Gastroesophageal sphincter (tissue), 3 donors: Measurements from ENCODE around the gene FAM240A.

Experiments used
- POLR2A ChIP-seq, 2 donors: fragments of 450-650 bp; IDR thresholded peaks; one replicate each; pipeline ENCODE4 v1.6.1; 2017; ENCODE audit warnings: antibody characterized with exemption in 2 of 2, mild to moderate bottlenecking in 2 of 2, moderate library complexity in 1 of 2
- POLR2AphosphoS5 ChIP-seq: sonication (generic); formaldehyde crosslinking; IDR thresholded peaks from one replicate; pipeline ENCODE4 v1.6.1; 2017; ENCODE audit warnings: antibody characterized with exemption
- TF ChIP-seq, protein P1 (sequence below), 4 experiments: fragments of 200-600 bp in 2 of 4; fragments of 450-650 bp in 2 of 4; sonication (generic) in 1 of 4; IDR thresholded peaks; one replicate each; pipeline ENCODE4 v1.5.1; 2017 to 2019; ENCODE audit warnings: antibody characterized with exemption in 4 of 4, mild to moderate bottlenecking in 2 of 4, moderate library complexity in 2 of 4

- TF ChIP-seq POLR2A (IDR thresholded peaks at IDR 0.05) (no peak), POLR2AphosphoS5 (no peak)
- TF ChIP-seq, protein P1, sequence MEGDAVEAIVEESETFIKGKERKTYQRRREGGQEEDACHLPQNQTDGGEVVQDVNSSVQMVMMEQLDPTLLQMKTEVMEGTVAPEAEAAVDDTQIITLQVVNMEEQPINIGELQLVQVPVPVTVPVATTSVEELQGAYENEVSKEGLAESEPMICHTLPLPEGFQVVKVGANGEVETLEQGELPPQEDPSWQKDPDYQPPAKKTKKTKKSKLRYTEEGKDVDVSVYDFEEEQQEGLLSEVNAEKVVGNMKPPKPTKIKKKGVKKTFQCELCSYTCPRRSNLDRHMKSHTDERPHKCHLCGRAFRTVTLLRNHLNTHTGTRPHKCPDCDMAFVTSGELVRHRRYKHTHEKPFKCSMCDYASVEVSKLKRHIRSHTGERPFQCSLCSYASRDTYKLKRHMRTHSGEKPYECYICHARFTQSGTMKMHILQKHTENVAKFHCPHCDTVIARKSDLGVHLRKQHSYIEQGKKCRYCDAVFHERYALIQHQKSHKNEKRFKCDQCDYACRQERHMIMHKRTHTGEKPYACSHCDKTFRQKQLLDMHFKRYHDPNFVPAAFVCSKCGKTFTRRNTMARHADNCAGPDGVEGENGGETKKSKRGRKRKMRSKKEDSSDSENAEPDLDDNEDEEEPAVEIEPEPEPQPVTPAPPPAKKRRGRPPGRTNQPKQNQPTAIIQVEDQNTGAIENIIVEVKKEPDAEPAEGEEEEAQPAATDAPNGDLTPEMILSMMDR (IDR thresholded peaks at IDR 0.05), result no peak
Observed at GRCh38 chr3:46655271-46655670, 42.9 kb downstream of the FAM240A start.
